HG03025 (cell line): ENCODE data around the gene TMEFF2.

Experiments
- ATAC-seq: cut with Tn5 transposase; IDR thresholded peaks from one replicate; pipeline ENCODE4 v1.9.1; 2021; ENCODE audit warnings: mild to moderate bottlenecking, moderate library complexity; ENCODE audit not compliant: unreplicated experiment, low FRiP score

The TMEFF2 gene

GRCh38 chr2:192186806-192187205 is 7.9 kb downstream of the TMEFF2 start:
- ATAC-seq: no peak

GRCh38 chr2:192184349-192184748 is 10.4 kb downstream of the TMEFF2 start:
- ATAC-seq: no peak

- ATAC-seq: no peak
Observed at GRCh38 chr2:192183296-192183695, 11.4 kb downstream of the TMEFF2 start.

GRCh38 chr2:192166946-192167345 is 27.8 kb downstream of the TMEFF2 start:
- no peak for ATAC-seq

GRCh38 chr2:192165842-192166241 is 28.9 kb downstream of the TMEFF2 start:
- no peak for ATAC-seq

- no peak for ATAC-seq
Observed at GRCh38 chr2:192162392-192163042, 32.2 kb downstream of the TMEFF2 start.

- no peak for ATAC-seq
Observed at GRCh38 chr2:192161656-192162290, 33.0 kb downstream of the TMEFF2 start.

GRCh38 chr2:192159736-192160135 is 35.0 kb downstream of the TMEFF2 start:
- ATAC-seq: no peak

GRCh38 chr2:192159208-192159607 is 35.5 kb downstream of the TMEFF2 start:
- ATAC-seq: no peak

GRCh38 chr2:192157776-192158175 is 37.0 kb downstream of the TMEFF2 start:
- no peak for ATAC-seq

GRCh38 chr2:192155511-192156118 is 39.1 kb downstream of the TMEFF2 start:
- ATAC-seq: no peak

GRCh38 chr2:192153561-192153960 is 41.2 kb downstream of the TMEFF2 start:
- no peak for ATAC-seq

GRCh38 chr2:192151853-192152252 is 42.9 kb downstream of the TMEFF2 start:
- no peak for ATAC-seq

GRCh38 chr2:192150166-192150565 is 44.6 kb downstream of the TMEFF2 start:
- ATAC-seq: no peak

GRCh38 chr2:192148620-192149321 is 46.0 kb downstream of the TMEFF2 start:
- no peak for ATAC-seq

GRCh38 chr2:192148241-192148619 is 46.5 kb downstream of the TMEFF2 start:
- ATAC-seq: no peak

- ATAC-seq: no peak
Observed at GRCh38 chr2:192146069-192147015, 48.4 kb downstream of the TMEFF2 start.

GRCh38 chr2:192145496-192145895 is 49.2 kb downstream of the TMEFF2 start:
- no peak for ATAC-seq

GRCh38 chr2:192140236-192140839 is 54.4 kb downstream of the TMEFF2 start:
- no peak for ATAC-seq

- no peak for ATAC-seq
Observed at GRCh38 chr2:192139813-192140212, 54.9 kb downstream of the TMEFF2 start.
